SK-N-SH (cell line): Measurements from ENCODE around the gene CAPN5. TPM values are rescaled to one million over a fixed set of nuclear protein-coding genes. Genes with fewer than 3 reads are reported as not detected.

Experiments
- CTCF ChIA-PET: fragments of 300-600, 350-600 bp; formaldehyde crosslinking; extraction: SDS; loops from one replicate; lab custom pipeline; 2021; lab: Yijun Ruan, JAX
- POLR2A ChIA-PET: fragments of 350-600 bp; sonication (Branson Sonifier 250); formaldehyde crosslinking; extraction: SDS; loops from one replicate; lab custom pipeline; 2020; ENCODE audit warnings: antibody characterized with exemption, inconsistent platforms; lab: Yijun Ruan, JAX
- DNase-seq: peaks from one replicate; pipeline ENCODE4 v3.0.0; 2012
- H2AFZ ChIP-seq: fragments of 200-600 bp; sonication (generic); 2 replicates; pipeline ENCODE4 v1.8.1; 2016; ENCODE audit warnings: antibody characterized with exemption, mild to moderate bottlenecking, low read depth
- H3F3A ChIP-seq: fragments of 200-600 bp; sonication (generic); replicated peaks from 2 replicates; pipeline ENCODE3; 2016; ENCODE audit warnings: antibody characterized with exemption, mild to moderate bottlenecking; ENCODE audit not compliant: insufficient read depth
- H3K27ac ChIP-seq, 2 experiments: fragments of 200-500 bp in 1 of 2; fragments of 200-600 bp in 1 of 2; sonication (Bioruptor generic) in 1 of 2; sonication (generic), shearing (Covaris generic) in 1 of 2; 2 replicates each; pipeline versions ENCODE4 v1.5.1 to v1.6.1; 2014 to 2016; ENCODE audit warnings: low read depth in 2 of 2, inconsistent platforms in 1 of 2, low read length in 1 of 2, mild to moderate bottlenecking in 1 of 2, mixed read lengths in 1 of 2
- H3K27me3 ChIP-seq: fragments of 200-600 bp; sonication (generic), shearing (Covaris generic); 2 replicates; pipeline ENCODE4 v1.6.1; 2016; ENCODE audit warnings: mixed run types; ENCODE audit not compliant: insufficient read depth
- H3K36me3 ChIP-seq, 2 experiments: fragments of 200-500 bp in 1 of 2; fragments of 200-600 bp in 1 of 2; sonication (Bioruptor generic) in 1 of 2; sonication (generic) in 1 of 2; replicated peaks in 1 of 2; 2 replicates each; pipeline versions ENCODE3 to v1.5.1; 2014 to 2016; ENCODE audit warnings: low read length in 1 of 2, mild to moderate bottlenecking in 1 of 2; ENCODE audit not compliant: insufficient read depth in 2 of 2, control insufficient read depth in 1 of 2
- H3K4me1 ChIP-seq, 2 experiments: fragments of 200-500 bp in 1 of 2; fragments of 200-600 bp in 1 of 2; sonication (Bioruptor generic) in 1 of 2; sonication (generic), shearing (Covaris generic) in 1 of 2; 2 replicates each; pipeline versions ENCODE4 v1.5.1 to v1.6.1; 2014 to 2016; ENCODE audit warnings: low read depth in 1 of 2, low read length in 1 of 2, mixed run types in 1 of 2; ENCODE audit not compliant: insufficient read depth in 2 of 2, control insufficient read depth in 1 of 2
- H3K4me2 ChIP-seq: fragments of 200-600 bp; sonication (generic), shearing (Covaris generic); 2 replicates; pipeline ENCODE4 v1.6.1; 2017; ENCODE audit warnings: mixed run types
- H3K4me3 ChIP-seq, 2 experiments: fragments of 200-500 bp in 1 of 2; fragments of 200-600 bp in 1 of 2; sonication (Bioruptor generic) in 1 of 2; sonication (generic), shearing (Covaris generic) in 1 of 2; 2 replicates each; pipeline versions ENCODE4 v1.5.1 to v1.8.1; 2014 to 2016; ENCODE audit warnings: low read depth in 2 of 2, inconsistent platforms in 1 of 2, low read length in 1 of 2, mild to moderate bottlenecking in 1 of 2, mixed read lengths in 1 of 2, moderate library complexity in 1 of 2
- H3K79me2 ChIP-seq: fragments of 200-600 bp; sonication (generic); 2 replicates; pipeline ENCODE4 v1.8.1; 2017; ENCODE audit warnings: mild to moderate bottlenecking; ENCODE audit not compliant: insufficient read depth
- H3K9ac ChIP-seq: fragments of 200-600 bp; sonication (generic); 2 replicates; pipeline ENCODE4 v1.6.1; 2017; ENCODE audit warnings: mixed run types
- H3K9me2 ChIP-seq: fragments of 200-600 bp; sonication (generic); 2 replicates; pipeline ENCODE4 v1.6.1; 2017; ENCODE audit warnings: mixed run types
- H3K9me3 ChIP-seq: fragments of 200-600 bp; sonication (generic); 2 replicates; pipeline ENCODE4 v1.6.1; 2017; ENCODE audit warnings: mixed run types, mild to moderate bottlenecking, moderate library complexity
- H4K20me1 ChIP-seq: fragments of 200-600 bp; sonication (generic); 2 replicates; pipeline ENCODE4 v1.6.1; 2017; ENCODE audit warnings: mild to moderate bottlenecking, mixed run types; ENCODE audit not compliant: insufficient read depth
- CHD2 ChIP-seq: fragments of 150-350 bp; IDR thresholded peaks from 2 replicates; pipeline ENCODE4 v1.6.1; 2018; ENCODE audit warnings: low read length; ENCODE audit not compliant: partially characterized antibody
- ELF1 ChIP-seq: IDR thresholded peaks from 2 replicates; pipeline ENCODE4 v1.4.0; 2012
- EZH2phosphoT487 ChIP-seq: fragments of 200-600 bp; sonication (generic); IDR thresholded peaks from 2 replicates; pipeline ENCODE4 v1.6.1; 2017; ENCODE audit warnings: low read depth, mixed run types, mild to moderate bottlenecking, antibody characterized with exemption, moderate library complexity, borderline replicate concordance
- FOXJ3 ChIP-seq: sonication (generic); formaldehyde crosslinking; IDR thresholded peaks from 2 replicates; pipeline ENCODE4 v1.5.1; 2020; ENCODE audit warnings: mild to moderate bottlenecking, missing genetic modification reagents
- FOXM1 ChIP-seq: IDR thresholded peaks from 2 replicates; pipeline ENCODE4 v1.4.0; 2012; ENCODE audit warnings: low read depth, mild to moderate bottlenecking
- GATA2 ChIP-seq: sonication (generic); formaldehyde crosslinking; IDR thresholded peaks from 2 replicates; pipeline ENCODE4 v1.5.0; 2020; ENCODE audit warnings: mild to moderate bottlenecking, missing genetic modification reagents
- MXI1 ChIP-seq: IDR thresholded peaks from 2 replicates; pipeline ENCODE4 v1.6.1; 2012; ENCODE audit warnings: mild to moderate bottlenecking, low read depth, low read length, improper control_type of control experiment
- NFIC ChIP-seq: IDR thresholded peaks from 2 replicates; pipeline ENCODE4 v1.4.0; 2012; ENCODE audit warnings: borderline replicate concordance
- NRF1 ChIP-seq: IDR thresholded peaks from 2 replicates; pipeline ENCODE4 v1.6.1; 2012; ENCODE audit warnings: low read depth, mild to moderate bottlenecking, low read length
- POLR2AphosphoS5 ChIP-seq: IDR thresholded peaks from 2 replicates; pipeline ENCODE4 v1.6.1; 2012; ENCODE audit warnings: low read depth, low read length
- RAD21 ChIP-seq: IDR thresholded peaks from 2 replicates; pipeline ENCODE4 v1.6.1; 2012; ENCODE audit warnings: mild to moderate bottlenecking, low read length
- RFX5 ChIP-seq: IDR thresholded peaks from 2 replicates; pipeline ENCODE4 v1.6.1; 2012; ENCODE audit warnings: mild to moderate bottlenecking, improper control_type of control experiment, low read length
- SMC3 ChIP-seq: IDR thresholded peaks from 2 replicates; pipeline ENCODE4 v1.6.1; 2012; ENCODE audit warnings: low read depth, low read length, improper control_type of control experiment
- TAF1 ChIP-seq: IDR thresholded peaks from 2 replicates; pipeline ENCODE4 v1.6.1; 2012; ENCODE audit warnings: low read depth, mild to moderate bottlenecking, low read length, moderate library complexity, borderline replicate concordance
- TCF12 ChIP-seq: IDR thresholded peaks from 2 replicates; pipeline ENCODE4 v1.4.0; 2012
- TEAD4 ChIP-seq: IDR thresholded peaks from 2 replicates; pipeline ENCODE4 v1.4.0; 2012; ENCODE audit warnings: mild to moderate bottlenecking, borderline replicate concordance; ENCODE audit not compliant: insufficient read depth
- ZBTB33 ChIP-seq: IDR thresholded peaks from 2 replicates; pipeline ENCODE4 v1.4.0; 2012; ENCODE audit warnings: low read depth, borderline replicate concordance
- WGBS: methylation state at CpG from one replicate; pipeline ENCODE4 v1.1.6; 2017; ENCODE audit warnings: low lambda C conversion rate; 5-methylcytosine and 5-hydroxymethylcytosine counted together
- polyA plus RNA-seq, 3 experiments: library from polyadenylated mRNA; depleted of rRNA; stranded (reverse); fragments of >200 nt; gene quantifications; 2 replicates each; pipeline ENCODE4 v1.2.3, GENCODE V29; 2012
- TF ChIP-seq, protein P1 (sequence below): IDR thresholded peaks from 2 replicates; pipeline ENCODE4 v1.4.0; 2012; ENCODE audit warnings: low read depth
- TF ChIP-seq, protein P2 (sequence below): IDR thresholded peaks from 2 replicates; pipeline ENCODE4; 2012

CAPN5 gene
- polyA plus RNA-seq, 1 of the 3 experiments (the other 2 are of a cell fraction), result 33.1 TPM

GRCh38 chr11:77075425-77075905 lies 8.7 kb downstream of the CAPN5 start:
- H2AFZ ChIP-seq, result no peak overlapping the region
- no peaks in the 10 kb centered on the region for H3K9me2 ChIP-seq
- H4K20me1 ChIP-seq, result no peaks in the 10 kb centered on the region
- ChIA-PET POLR2A (no interaction called here), CTCF (interaction anchor here (1.4 to 4.1 kb wide), 4 partner anchors 15 to 473 kb away, joined by 3 to 66 read pairs (median 16); no protein-coding TSS in a partner anchor)
- peak overlapping the region; percentile 24 to 94; a peak in 2 of 4 replicates for H3K27ac ChIP-seq
- H3K36me3 ChIP-seq, result peaks cover 0 to 16% of the 10 kb centered on the region in 2 experiments
- H3K79me2 ChIP-seq, result peaks cover 79% of the 10 kb centered on the region
- no peaks in the 10 kb centered on the region for H3K27me3 ChIP-seq
- peak overlapping the region; percentile 95; the same call in 1 of the 2 replicates for H3K4me2 ChIP-seq
- peaks cover 38 to 47% of the 10 kb centered on the region in 2 experiments; a peak in 3 of 4 replicates for H3K4me1 ChIP-seq
- H3K9ac ChIP-seq, result no peak overlapping the region
- peaks cover 42% of the 10 kb centered on the region for H3F3A ChIP-seq
- no peak overlapping the region for H3K4me3 ChIP-seq
- no peaks in the 10 kb centered on the region for H3K9me3 ChIP-seq
- TF ChIP-seq CHD2 (no peak), NRF1 (no peak), NFIC (no peak), EZH2phosphoT487 (no peak)
- WGBS, result 85% methylated on average over 3 of the region's 5 CpGs
- no peak for DNase-seq

DNA sequence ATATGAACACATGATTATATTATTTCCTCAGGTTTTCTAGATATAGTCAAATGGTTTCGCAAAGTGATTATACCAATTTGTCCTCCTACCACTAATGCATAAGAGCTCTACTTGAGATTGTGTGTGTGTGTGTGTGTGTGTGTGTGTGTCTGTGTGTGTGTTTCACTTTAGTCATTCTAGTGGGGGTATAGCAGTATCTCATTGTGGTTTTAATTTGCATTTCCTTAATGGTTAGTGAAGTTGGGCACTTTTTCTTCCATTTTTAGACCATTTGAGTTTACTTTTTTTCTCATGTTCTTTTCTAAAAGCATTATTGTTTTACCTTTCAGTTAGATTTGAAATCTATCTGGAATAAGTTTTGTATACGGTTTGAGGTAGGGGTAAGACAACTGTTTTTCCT lies 12.9 kb downstream of the CAPN5 start:
- H3K9me3 ChIP-seq, result no peaks in the 10 kb centered on the region
- no peak for DNase-seq
- 93% methylated on average over 2 of the region's 2 CpGs for WGBS
- H3K27ac ChIP-seq, result no peak overlapping the region
- peaks cover 0 to 11% of the 10 kb centered on the region in 2 experiments for H3K36me3 ChIP-seq
- no peaks in the 10 kb centered on the region for H3K27me3 ChIP-seq
- TF ChIP-seq NRF1 (no peak), RAD21 (no peak), GATA2 (CRISPR knock-in tag) (no peak)
- H3K79me2 ChIP-seq, result peaks cover 88% of the 10 kb centered on the region
- CTCF ChIA-PET, result interaction anchor here (1.0 to 4.9 kb wide), 2 partner anchors 12 to 32 kb away, joined by 3 to 54 read pairs; no protein-coding TSS in a partner anchor
- 0 out of 2 replicates have a peak, but pooled peaks cover 9% of the 10 kb centered on the region for H4K20me1 ChIP-seq
- no peak overlapping the region for H3K4me3 ChIP-seq
- POLR2A ChIA-PET, result no interaction called here
- peaks cover 7 to 40% of the 10 kb centered on the region in 2 experiments; a peak in 3 of 4 replicates for H3K4me1 ChIP-seq
- H3F3A ChIP-seq, result peaks cover 5% of the 10 kb centered on the region
- H2AFZ ChIP-seq, result no peak overlapping the region
- H3K9me2 ChIP-seq, result no peaks in the 10 kb centered on the region
- no peak overlapping the region for H3K4me2 ChIP-seq
- H3K9ac ChIP-seq, result no peak overlapping the region

GRCh38 chr11:77080643-77081210 lies 14.0 kb downstream of the CAPN5 start:
- Histone ChIP-seq H3K36me3 (peaks cover 0 to 11% of the 10 kb centered on the region in 2 experiments), H3K9me3 (no peaks in the 10 kb centered on the region), H3K27ac (peak overlapping the region in 1 of 2 experiments; percentile 85; a peak in 2 of 4 replicates), H4K20me1 (0 out of 2 replicates have a peak, but pooled peaks cover 9% of the 10 kb centered on the region), H3K4me1 (peaks cover 0 to 30% of the 10 kb centered on the region in 2 experiments; a peak in 1 of 4 replicates), H3K4me3 (no peak overlapping the region), H3K27me3 (no peaks in the 10 kb centered on the region), H3K9me2 (no peaks in the 10 kb centered on the region), H3K9ac (no peak overlapping the region), H3F3A (no peaks in the 10 kb centered on the region), H2AFZ (no peak overlapping the region), H3K4me2 (no peak overlapping the region), H3K79me2 (peaks cover 79% of the 10 kb centered on the region)
- WGBS, result 100% methylated on average over 1 of the region's 2 CpGs
- POLR2A ChIA-PET, result no interaction called here
- CTCF ChIA-PET, result interaction anchor here (3.8 to 4.9 kb wide), 2 partner anchors 11 to 33 kb away, joined by 20 to 54 read pairs; no protein-coding TSS in a partner anchor
- DNase-seq, result no peak
- no peak for TF ChIP-seq SMC3
- no peak for TF ChIP-seq FOXJ3 (CRISPR knock-in tag)
- no peak for TF ChIP-seq NRF1
- no peak for TF ChIP-seq TAF1
- TF ChIP-seq ELF1, result no peak
- no peak for TF ChIP-seq NFIC
- no peak for TF ChIP-seq POLR2AphosphoS5
- TF ChIP-seq FOXM1, result no peak
- TF ChIP-seq ZBTB33, result no peak
- TF ChIP-seq, protein P1, sequence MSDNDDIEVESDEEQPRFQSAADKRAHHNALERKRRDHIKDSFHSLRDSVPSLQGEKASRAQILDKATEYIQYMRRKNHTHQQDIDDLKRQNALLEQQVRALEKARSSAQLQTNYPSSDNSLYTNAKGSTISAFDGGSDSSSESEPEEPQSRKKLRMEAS, result no peak
- TF ChIP-seq RFX5, result no peak
- TF ChIP-seq TEAD4, result no peak
- TF ChIP-seq MXI1, result no peak
- no peak for TF ChIP-seq TCF12
- TF ChIP-seq, protein P2, sequence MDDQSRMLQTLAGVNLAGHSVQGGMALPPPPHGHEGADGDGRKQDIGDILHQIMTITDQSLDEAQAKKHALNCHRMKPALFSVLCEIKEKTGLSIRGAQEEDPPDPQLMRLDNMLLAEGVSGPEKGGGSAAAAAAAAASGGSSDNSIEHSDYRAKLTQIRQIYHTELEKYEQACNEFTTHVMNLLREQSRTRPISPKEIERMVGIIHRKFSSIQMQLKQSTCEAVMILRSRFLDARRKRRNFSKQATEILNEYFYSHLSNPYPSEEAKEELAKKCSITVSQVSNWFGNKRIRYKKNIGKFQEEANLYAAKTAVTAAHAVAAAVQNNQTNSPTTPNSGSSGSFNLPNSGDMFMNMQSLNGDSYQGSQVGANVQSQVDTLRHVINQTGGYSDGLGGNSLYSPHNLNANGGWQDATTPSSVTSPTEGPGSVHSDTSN, result no peak
